ENCODE data around the gene TRAM2.

DNA sequence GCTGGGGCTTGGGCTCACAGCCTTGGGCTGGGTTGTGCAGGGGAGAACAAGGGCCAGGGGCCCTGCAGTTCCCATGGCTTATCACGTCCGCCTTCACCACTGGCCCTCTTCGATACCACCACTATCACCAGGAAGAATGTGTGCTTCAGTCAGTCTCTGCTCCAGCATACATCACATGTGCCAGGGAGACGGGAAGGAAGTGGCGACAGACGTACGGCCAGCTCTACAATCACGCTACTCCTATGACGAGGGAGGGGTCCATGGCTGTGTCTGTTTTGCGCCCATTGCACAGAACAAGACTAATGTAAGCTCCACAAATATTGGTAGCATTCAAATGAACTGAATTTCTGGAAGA lies 72.1 kb downstream of the TRAM2 start:
- TF ChIP-seq, protein P1, sequence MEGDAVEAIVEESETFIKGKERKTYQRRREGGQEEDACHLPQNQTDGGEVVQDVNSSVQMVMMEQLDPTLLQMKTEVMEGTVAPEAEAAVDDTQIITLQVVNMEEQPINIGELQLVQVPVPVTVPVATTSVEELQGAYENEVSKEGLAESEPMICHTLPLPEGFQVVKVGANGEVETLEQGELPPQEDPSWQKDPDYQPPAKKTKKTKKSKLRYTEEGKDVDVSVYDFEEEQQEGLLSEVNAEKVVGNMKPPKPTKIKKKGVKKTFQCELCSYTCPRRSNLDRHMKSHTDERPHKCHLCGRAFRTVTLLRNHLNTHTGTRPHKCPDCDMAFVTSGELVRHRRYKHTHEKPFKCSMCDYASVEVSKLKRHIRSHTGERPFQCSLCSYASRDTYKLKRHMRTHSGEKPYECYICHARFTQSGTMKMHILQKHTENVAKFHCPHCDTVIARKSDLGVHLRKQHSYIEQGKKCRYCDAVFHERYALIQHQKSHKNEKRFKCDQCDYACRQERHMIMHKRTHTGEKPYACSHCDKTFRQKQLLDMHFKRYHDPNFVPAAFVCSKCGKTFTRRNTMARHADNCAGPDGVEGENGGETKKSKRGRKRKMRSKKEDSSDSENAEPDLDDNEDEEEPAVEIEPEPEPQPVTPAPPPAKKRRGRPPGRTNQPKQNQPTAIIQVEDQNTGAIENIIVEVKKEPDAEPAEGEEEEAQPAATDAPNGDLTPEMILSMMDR (IDR thresholded peaks at IDR 0.05; ENCODE audit: insufficient read depth, low read length, poor library complexity, severe bottlenecking) = no peak
- no peak for TF ChIP-seq EZH2phosphoT487 (conservative IDR thresholded peaks at IDR 0.05; ENCODE audit: low read length)
